HepG2 (cell line): ENCODE measurements around the gene TBX5.

ENCODE experiments used
- ATF3 ChIP-seq: sonication (generic); formaldehyde crosslinking; IDR thresholded peaks from 2 replicates; pipeline ENCODE4 v1.4.0; 2020; ENCODE audit warnings: missing genetic modification reagents
- BCL6 ChIP-seq: IDR thresholded peaks from 2 replicates; pipeline ENCODE4 v1.6.1; 2016; ENCODE audit warnings: missing genetic modification reagents, missing compliant biosample characterization
- BCLAF1 ChIP-seq: fragments of 450-650 bp; IDR thresholded peaks from 2 replicates; pipeline ENCODE4 v1.6.1; 2017; ENCODE audit warnings: mild to moderate bottlenecking
- KDM4B ChIP-seq: sonication (generic); formaldehyde crosslinking; IDR thresholded peaks from 2 replicates; pipeline ENCODE4 v1.4.0; 2020; ENCODE audit warnings: missing genetic modification reagents
- MAFG ChIP-seq: sonication (generic); formaldehyde crosslinking; IDR thresholded peaks from 2 replicates; pipeline ENCODE4 v1.5.1; 2020; ENCODE audit warnings: mild to moderate bottlenecking, missing genetic modification reagents
- MAX ChIP-seq: IDR thresholded peaks from 2 replicates; pipeline ENCODE4 v1.6.1; 2012; ENCODE audit warnings: inconsistent platforms
- ZNF10 ChIP-seq: sonication (generic); formaldehyde crosslinking; IDR thresholded peaks from 2 replicates; pipeline ENCODE4 v1.4.0; 2020; ENCODE audit warnings: mild to moderate bottlenecking, low read depth, missing genetic modification reagents, borderline replicate concordance
- ZNF501 ChIP-seq: sonication (generic); formaldehyde crosslinking; IDR thresholded peaks from 2 replicates; pipeline ENCODE4 v1.5.1; 2020; ENCODE audit warnings: mild to moderate bottlenecking, moderate library complexity, missing genetic modification reagents

GRCh38 chr12:114396869-114397719 lies 8.8 kb downstream of the TBX5 start:
- TF ChIP-seq KDM4B (CRISPR knock-in tag), result no peak
- TF ChIP-seq BCLAF1, result no peak
- TF ChIP-seq ATF3 (CRISPR knock-in tag), result no peak
- TF ChIP-seq MAFG, result no peak
- TF ChIP-seq ZNF10 (CRISPR knock-in tag), result no peak
- TF ChIP-seq BCL6 (CRISPR knock-in tag), result no peak
- TF ChIP-seq ZNF501 (CRISPR knock-in tag), result no peak
- no peak for TF ChIP-seq MAX
